Adrenal gland (tissue), 12 donors: Measurements from ENCODE around the gene CRYGA. TPM values are rescaled to one million over a fixed set of nuclear protein-coding genes. Genes with fewer than 3 reads are reported as not detected.

Experiments used
- DNase-seq, 7 donors: peaks; one replicate each; pipeline ENCODE4 v3.0.0-alpha.2; 2019 to 2020
- H3K27ac ChIP-seq, 5 donors: fragments of 200-600 bp; sonication (generic) in 4 of 5; 1 replicate in 3 of 5; 2 replicates in 2 of 5; pipeline versions ENCODE4 v1.5.1 to v1.8.0; 2016 to 2020; ENCODE audit warnings: mild to moderate bottlenecking in 1 of 5
- H3K27me3 ChIP-seq: fragments of 200-600 bp; 2 replicates; pipeline ENCODE4 v1.8.0; 2021
- H3K36me3 ChIP-seq, 2 donors: fragments of 200-600 bp; replicated peaks in 1 of 2; 1 replicate in 1 of 2; 2 replicates in 1 of 2; pipeline versions ENCODE4 v1.5.1 to v1.8.0; 2018 to 2022
- H3K4me1 ChIP-seq, 2 donors: fragments of 200-600 bp; replicated peaks in 1 of 2; 1 replicate in 1 of 2; 2 replicates in 1 of 2; pipeline versions ENCODE4 v1.5.1 to v1.8.0; 2018 to 2021
- H3K4me3 ChIP-seq, 4 donors: fragments of 200-600 bp; sonication (generic) in 3 of 4; one replicate each; pipeline ENCODE4 v1.5.1; 2016 to 2018
- H3K9me3 ChIP-seq, 3 donors: fragments of 200-600 bp; sonication (generic) in 1 of 3; replicated peaks in 1 of 3; 1 replicate in 2 of 3; 2 replicates in 1 of 3; pipeline versions ENCODE4 v1.5.1 to v1.8.0; 2016 to 2021
- CTCF ChIP-seq, 6 experiments: fragments of 450-650 bp in 4 of 6; fragments of 200-600 bp in 2 of 6; sonication (generic) in 1 of 6; IDR thresholded peaks; 1 replicate in 5 of 6; 2 replicates in 1 of 6; pipeline versions ENCODE4 v1.5.1 to v1.8.0; 2016 to 2021; ENCODE audit warnings: antibody characterized with exemption in 6 of 6, mild to moderate bottlenecking in 2 of 6, moderate library complexity in 1 of 6
- POLR2A ChIP-seq, 2 donors: fragments of 450-650 bp; IDR thresholded peaks; one replicate each; pipeline ENCODE4 v1.6.1; 2017; ENCODE audit warnings: antibody characterized with exemption in 2 of 2, mild to moderate bottlenecking in 2 of 2, moderate library complexity in 1 of 2
- WGBS, 4 donors: extraction: QIAGEN DNeasy Blood & Tissue Kit in 2 of 4; methylation state at CpG; one replicate each; pipeline versions ENCODE4 v1.1.5 to v1.1.7; 2013 to 2017; 5-methylcytosine and 5-hydroxymethylcytosine counted together
- intact Hi-C, 2 donors: fragments of 100-400 bp; cut with DNase I; formaldehyde crosslinking; loops; one replicate each; pipeline versions ENCODE4 v1.14.1 to v1.15.0; 2022 to 2023
- polyA plus RNA-seq, 3 donors: library from polyadenylated mRNA; stranded (reverse); fragments of 200-250 nt in 2 of 3; fragments of 350-450 nt in 1 of 3; fragmentation: Illumina TruSeq in 1 of 3; extraction: RNeasy Lipid Tissue Mini Kit (QIAGEN cat#74804) in 1 of 3; gene quantifications; one replicate each; pipeline ENCODE4 v1.2.3, GENCODE V29; 2013 to 2014
- total RNA-seq, 9 donors: library from RNA; depleted of rRNA in 4 of 9; stranded (reverse); fragments of >200 nt in 4 of 9; fragments of 120-200 nt in 1 of 9; fragmentation: NEBNext Ultra II Directional in 1 of 9; extraction: Animal tissue kit (Norgen Biotek cat#: 25700) in 1 of 9; gene quantifications; one replicate each; pipeline versions ENCODE4 v1.1.0 to v1.2.4, GENCODE V29; 2013 to 2023
- donor health status: healthy with polysubstance abuse.
- donor health status: Bipolar disorder and iron deficiency.
- donor health status: DM: yes; HTN: yes; CAD: no.
- donor health status: DM: no; HTN: no; CAD: no.
- donor health status: DM: no; HTN: no; CAD: no.
- donor health status: DM: yes; HTN: yes; CAD: no.

The CRYGA gene
- total and polyA plus RNA-seq, 12 donors, result not detected

GRCh38 chr2:208189069-208189809 lies 25.9 kb upstream of the CRYGA start:
- intact Hi-C loops, result no loop called here
- no peak for TF ChIP-seq CTCF (IDR thresholded peaks at IDR 0.05)
- TF ChIP-seq POLR2A (IDR thresholded peaks at IDR 0.05), result no peak
- H3K9me3 ChIP-seq, result no peaks in the 10 kb centered on the region

GRCh38 chr2:208186893-208187292 lies 23.5 kb upstream of the CRYGA start:
- Histone ChIP-seq H3K36me3 (no peaks in the 10 kb centered on the region), H3K9me3 (no peaks in the 10 kb centered on the region)
- WGBS, 4 donors, result 82 to 95% (median 91%) methylated on average over 2 of the region's 2 CpGs

More at GRCh38 chr2:208189069-208189809, 25.9 kb upstream of the CRYGA start:
- WGBS, 4 donors, result 82 to 86% (median 83%) methylated on average over 5 of the region's 5 CpGs
- Histone ChIP-seq H3K36me3 (no peaks in the 10 kb centered on the region), H3K4me1 (no peaks in the 10 kb centered on the region), H3K27me3 (no peaks in the 10 kb centered on the region), H3K27ac (no peak overlapping the region), H3K4me3 (no peak overlapping the region)
- no peak for DNase-seq

GRCh38 chr2:208186465-208186864 lies 23.1 kb upstream of the CRYGA start:
- intact Hi-C loops, result no loop called here
- Histone ChIP-seq H3K9me3 (no peaks in the 10 kb centered on the region), H3K27me3 (no peaks in the 10 kb centered on the region), H3K36me3 (no peaks in the 10 kb centered on the region), H3K4me3 (no peak overlapping the region), H3K4me1 (no peaks in the 10 kb centered on the region), H3K27ac (no peak overlapping the region)
- DNase-seq, result no peak
- WGBS, 4 donors, result 74 to 77% (median 75%) methylated on average over 5 of the region's 5 CpGs
- no peak for TF ChIP-seq CTCF (IDR thresholded peaks at IDR 0.05)
- no peak for TF ChIP-seq POLR2A (IDR thresholded peaks at IDR 0.05)

More at GRCh38 chr2:208186893-208187292, 23.5 kb upstream of the CRYGA start:
- Histone ChIP-seq H3K4me3 (no peak overlapping the region), H3K27me3 (no peaks in the 10 kb centered on the region), H3K27ac (no peak overlapping the region), H3K4me1 (no peaks in the 10 kb centered on the region)
- DNase-seq, result no peak
- intact Hi-C loops, result no loop called here
- TF ChIP-seq POLR2A (IDR thresholded peaks at IDR 0.05) (no peak), CTCF (IDR thresholded peaks at IDR 0.05) (no peak)

- TF ChIP-seq CTCF (IDR thresholded peaks at IDR 0.05), result no peak
- TF ChIP-seq POLR2A (IDR thresholded peaks at IDR 0.05), result no peak
- Histone ChIP-seq H3K4me1 (no peaks in the 10 kb centered on the region), H3K4me3 (no peak overlapping the region), H3K27me3 (no peaks in the 10 kb centered on the region), H3K27ac (no peak overlapping the region), H3K9me3 (no peaks in the 10 kb centered on the region), H3K36me3 (no peaks in the 10 kb centered on the region)
- 32 to 42% (median 34%) methylated on average over 12 of the region's 12 CpGs for whole genome bisulfite sequencing, 4 donors
- DNase-seq, result no peak
- intact Hi-C loops, result no loop called here
These were observed 20.8 kb upstream of the CRYGA start for GRCh38 chr2:208183972-208184705.
